ENCODE data around the gene HOXD11. TPM values are rescaled to one million over a fixed set of nuclear protein-coding genes. Genes with fewer than 3 reads are reported as not detected.

Gene HOXD11
- total and polyA plus RNA-seq, 2 of the 13 experiments (the other 11 are each of a cell fraction or from before 2014, with no cell fraction given), result not detected

DNA sequence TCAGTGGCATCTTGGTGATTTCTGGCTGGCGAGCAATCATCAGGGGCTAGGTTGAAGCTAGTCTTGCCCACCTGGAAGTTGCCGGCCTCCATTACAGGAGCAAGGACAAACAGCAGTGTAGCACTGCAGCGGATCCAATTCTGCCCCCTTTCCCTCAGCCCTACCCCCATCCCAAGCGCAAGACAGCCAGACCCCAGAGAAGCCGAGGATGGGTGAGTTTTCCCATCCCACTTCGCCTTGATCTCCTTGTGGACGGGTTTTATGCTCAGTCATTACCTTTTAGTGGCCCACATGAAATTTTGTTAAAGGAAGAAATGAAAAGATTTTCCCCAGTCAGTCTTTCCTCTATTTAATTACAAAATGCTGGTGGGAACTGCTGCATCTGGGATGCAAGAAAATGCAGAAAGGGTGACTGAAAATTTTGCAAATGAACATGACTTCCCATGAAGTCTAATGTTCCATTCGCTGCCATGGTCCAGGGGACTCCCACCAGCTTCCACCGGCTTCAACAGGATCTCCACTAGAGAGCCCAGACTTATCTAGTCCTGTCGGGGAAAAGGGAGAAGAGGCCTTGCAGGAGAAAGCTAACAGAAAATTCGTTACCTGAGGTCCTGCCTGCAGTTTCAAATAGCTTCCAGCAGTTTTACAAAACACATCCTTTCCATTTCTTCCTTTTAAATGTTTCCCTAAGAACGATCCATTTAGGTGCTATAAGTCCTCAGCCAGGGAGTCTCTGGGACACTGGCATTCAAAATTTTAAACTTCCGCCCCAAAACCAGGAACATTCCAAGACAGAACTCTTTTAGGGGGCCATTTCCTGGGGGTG, 13.5 kb downstream of the HOXD11 start:
- in situ Hi-C loops (cut with HindIII; ENCODE audit: extremely low pct_ligation_motif_present, low pct_unique_long_range_greater_than_20kb) (no loop called here), intact Hi-C loops (cut with micrococcal nuclease; ENCODE audit: unreplicated experiment) (no loop called here)
- no peak for DNase-seq (ENCODE audit: low spot score)
- no peak for FAIRE-seq
- H3K79me2 ChIP-seq (ENCODE audit: insufficient read depth, low read length), result no peaks in the 10 kb centered on the region
- no peak for ATAC-seq
- no peaks in the 10 kb centered on the region for H3K9me3 ChIP-seq (ENCODE audit: low read length)
- no peaks in the 10 kb centered on the region; the same call in 1 of the 2 replicates for H4K20me1 ChIP-seq (ENCODE audit: insufficient read depth, low read length)
- ChIA-PET CTCF (ENCODE audit: low intra/inter-chr PET ratio, low total read pairs) (no interaction called here), POLR2A (no interaction called here)
- WGBS (ENCODE audit: low lambda C conversion rate), result 10% methylated on average over 13 of the region's 13 CpGs
- peaks cover 27 to 98% of the 10 kb centered on the region in 2 experiments for H3K27me3 ChIP-seq (ENCODE audit: control insufficient read depth in 1 of 2, insufficient read depth in 2 of 2, low read length in 2 of 2)
- BruUV-seq (replicated peaks), result no TSS peak
- no peak overlapping the region for H2AFZ ChIP-seq (ENCODE audit: low read length)
- H3K4me1 ChIP-seq (ENCODE audit: insufficient read depth, low read length), result no peaks in the 10 kb centered on the region
- H3K4me3 ChIP-seq (replicated peaks in 1 of 3; ENCODE audit: insufficient read depth in 1 of 3, low read depth in 2 of 3, low read length in 3 of 3), result no peak overlapping the region
- H3K4me2 ChIP-seq (ENCODE audit: low read depth, low read length), result no peak overlapping the region
- no peak overlapping the region for H3K9ac ChIP-seq (ENCODE audit: insufficient read depth, low read depth, low read length)
- H3K36me3 ChIP-seq (replicated peaks in 1 of 2; ENCODE audit: control insufficient read depth in 1 of 2, insufficient read depth in 2 of 2, low read length in 2 of 2), result no peaks in the 10 kb centered on the region
- H3K27ac ChIP-seq (ENCODE audit: extremely low read length, insufficient read depth, low read length), result no peak overlapping the region
- TF ChIP-seq NCOA1 (CRISPR knock-in tag; IDR thresholded peaks at IDR 0.05), result no peak
- TF ChIP-seq, protein P1, sequence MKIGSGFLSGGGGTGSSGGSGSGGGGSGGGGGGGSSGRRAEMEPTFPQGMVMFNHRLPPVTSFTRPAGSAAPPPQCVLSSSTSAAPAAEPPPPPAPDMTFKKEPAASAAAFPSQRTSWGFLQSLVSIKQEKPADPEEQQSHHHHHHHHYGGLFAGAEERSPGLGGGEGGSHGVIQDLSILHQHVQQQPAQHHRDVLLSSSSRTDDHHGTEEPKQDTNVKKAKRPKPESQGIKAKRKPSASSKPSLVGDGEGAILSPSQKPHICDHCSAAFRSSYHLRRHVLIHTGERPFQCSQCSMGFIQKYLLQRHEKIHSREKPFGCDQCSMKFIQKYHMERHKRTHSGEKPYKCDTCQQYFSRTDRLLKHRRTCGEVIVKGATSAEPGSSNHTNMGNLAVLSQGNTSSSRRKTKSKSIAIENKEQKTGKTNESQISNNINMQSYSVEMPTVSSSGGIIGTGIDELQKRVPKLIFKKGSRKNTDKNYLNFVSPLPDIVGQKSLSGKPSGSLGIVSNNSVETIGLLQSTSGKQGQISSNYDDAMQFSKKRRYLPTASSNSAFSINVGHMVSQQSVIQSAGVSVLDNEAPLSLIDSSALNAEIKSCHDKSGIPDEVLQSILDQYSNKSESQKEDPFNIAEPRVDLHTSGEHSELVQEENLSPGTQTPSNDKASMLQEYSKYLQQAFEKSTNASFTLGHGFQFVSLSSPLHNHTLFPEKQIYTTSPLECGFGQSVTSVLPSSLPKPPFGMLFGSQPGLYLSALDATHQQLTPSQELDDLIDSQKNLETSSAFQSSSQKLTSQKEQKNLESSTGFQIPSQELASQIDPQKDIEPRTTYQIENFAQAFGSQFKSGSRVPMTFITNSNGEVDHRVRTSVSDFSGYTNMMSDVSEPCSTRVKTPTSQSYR (CRISPR knock-in tag; IDR thresholded peaks at IDR 0.05; ENCODE audit: borderline replicate concordance), result no peak
- no peak for TF ChIP-seq HOXA9 (CRISPR knock-in tag; IDR thresholded peaks at IDR 0.05; ENCODE audit: borderline replicate concordance)
- TF ChIP-seq, protein P2, sequence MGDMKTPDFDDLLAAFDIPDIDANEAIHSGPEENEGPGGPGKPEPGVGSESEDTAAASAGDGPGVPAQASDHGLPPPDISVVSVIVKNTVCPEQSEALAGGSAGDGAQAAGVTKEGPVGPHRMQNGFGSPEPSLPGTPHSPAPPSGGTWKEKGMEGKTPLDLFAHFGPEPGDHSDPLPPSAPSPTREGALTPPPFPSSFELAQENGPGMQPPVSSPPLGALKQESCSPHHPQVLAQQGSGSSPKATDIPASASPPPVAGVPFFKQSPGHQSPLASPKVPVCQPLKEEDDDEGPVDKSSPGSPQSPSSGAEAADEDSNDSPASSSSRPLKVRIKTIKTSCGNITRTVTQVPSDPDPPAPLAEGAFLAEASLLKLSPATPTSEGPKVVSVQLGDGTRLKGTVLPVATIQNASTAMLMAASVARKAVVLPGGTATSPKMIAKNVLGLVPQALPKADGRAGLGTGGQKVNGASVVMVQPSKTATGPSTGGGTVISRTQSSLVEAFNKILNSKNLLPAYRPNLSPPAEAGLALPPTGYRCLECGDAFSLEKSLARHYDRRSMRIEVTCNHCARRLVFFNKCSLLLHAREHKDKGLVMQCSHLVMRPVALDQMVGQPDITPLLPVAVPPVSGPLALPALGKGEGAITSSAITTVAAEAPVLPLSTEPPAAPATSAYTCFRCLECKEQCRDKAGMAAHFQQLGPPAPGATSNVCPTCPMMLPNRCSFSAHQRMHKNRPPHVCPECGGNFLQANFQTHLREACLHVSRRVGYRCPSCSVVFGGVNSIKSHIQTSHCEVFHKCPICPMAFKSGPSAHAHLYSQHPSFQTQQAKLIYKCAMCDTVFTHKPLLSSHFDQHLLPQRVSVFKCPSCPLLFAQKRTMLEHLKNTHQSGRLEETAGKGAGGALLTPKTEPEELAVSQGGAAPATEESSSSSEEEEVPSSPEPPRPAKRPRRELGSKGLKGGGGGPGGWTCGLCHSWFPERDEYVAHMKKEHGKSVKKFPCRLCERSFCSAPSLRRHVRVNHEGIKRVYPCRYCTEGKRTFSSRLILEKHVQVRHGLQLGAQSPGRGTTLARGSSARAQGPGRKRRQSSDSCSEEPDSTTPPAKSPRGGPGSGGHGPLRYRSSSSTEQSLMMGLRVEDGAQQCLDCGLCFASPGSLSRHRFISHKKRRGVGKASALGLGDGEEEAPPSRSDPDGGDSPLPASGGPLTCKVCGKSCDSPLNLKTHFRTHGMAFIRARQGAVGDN (CRISPR knock-in tag; IDR thresholded peaks at IDR 0.05), result no peak
- TF ChIP-seq STAT5B (CRISPR knock-in tag; IDR thresholded peaks at IDR 0.05), result no peak
- 0 out of 2 replicates have a peak, but pooled peaks have one; percentile 48 for TF ChIP-seq CBX2 (IDR thresholded peaks at IDR 0.05; ENCODE audit: low read depth, low read length)
- TF ChIP-seq CBX2 (CRISPR knock-in tag; IDR thresholded peaks at IDR 0.05; ENCODE audit: low read depth), result no peak
- TF ChIP-seq KDM4B (CRISPR knock-in tag; IDR thresholded peaks at IDR 0.05), result no peak
- no peak for TF ChIP-seq ATRX (CRISPR knock-in tag; IDR thresholded peaks at IDR 0.05; ENCODE audit: borderline replicate concordance)
- 0 out of 2 replicates have a peak, but pooled peaks have one; percentile 56 for TF ChIP-seq EZH2 (conservative IDR thresholded peaks at IDR 0.05; ENCODE audit: low read depth, low read length)
- TF ChIP-seq CAMTA2 (CRISPR knock-in tag; IDR thresholded peaks at IDR 0.05; ENCODE audit: borderline replicate concordance), result no peak
- TF ChIP-seq, protein P3, sequence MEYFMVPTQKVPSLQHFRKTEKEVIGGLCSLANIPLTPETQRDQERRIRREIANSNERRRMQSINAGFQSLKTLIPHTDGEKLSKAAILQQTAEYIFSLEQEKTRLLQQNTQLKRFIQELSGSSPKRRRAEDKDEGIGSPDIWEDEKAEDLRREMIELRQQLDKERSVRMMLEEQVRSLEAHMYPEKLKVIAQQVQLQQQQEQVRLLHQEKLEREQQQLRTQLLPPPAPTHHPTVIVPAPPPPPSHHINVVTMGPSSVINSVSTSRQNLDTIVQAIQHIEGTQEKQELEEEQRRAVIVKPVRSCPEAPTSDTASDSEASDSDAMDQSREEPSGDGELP (IDR thresholded peaks at IDR 0.05; ENCODE audit: borderline replicate concordance, low read depth), result no peak
- TF ChIP-seq, protein P4, sequence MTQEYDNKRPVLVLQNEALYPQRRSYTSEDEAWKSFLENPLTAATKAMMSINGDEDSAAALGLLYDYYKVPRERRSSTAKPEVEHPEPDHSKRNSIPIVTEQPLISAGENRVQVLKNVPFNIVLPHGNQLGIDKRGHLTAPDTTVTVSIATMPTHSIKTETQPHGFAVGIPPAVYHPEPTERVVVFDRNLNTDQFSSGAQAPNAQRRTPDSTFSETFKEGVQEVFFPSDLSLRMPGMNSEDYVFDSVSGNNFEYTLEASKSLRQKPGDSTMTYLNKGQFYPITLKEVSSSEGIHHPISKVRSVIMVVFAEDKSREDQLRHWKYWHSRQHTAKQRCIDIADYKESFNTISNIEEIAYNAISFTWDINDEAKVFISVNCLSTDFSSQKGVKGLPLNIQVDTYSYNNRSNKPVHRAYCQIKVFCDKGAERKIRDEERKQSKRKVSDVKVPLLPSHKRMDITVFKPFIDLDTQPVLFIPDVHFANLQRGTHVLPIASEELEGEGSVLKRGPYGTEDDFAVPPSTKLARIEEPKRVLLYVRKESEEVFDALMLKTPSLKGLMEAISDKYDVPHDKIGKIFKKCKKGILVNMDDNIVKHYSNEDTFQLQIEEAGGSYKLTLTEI (CRISPR knock-in tag; conservative IDR thresholded peaks at IDR 0.05), result no peak
